ENCODE measurements around the gene CLEC9A.

DNA sequence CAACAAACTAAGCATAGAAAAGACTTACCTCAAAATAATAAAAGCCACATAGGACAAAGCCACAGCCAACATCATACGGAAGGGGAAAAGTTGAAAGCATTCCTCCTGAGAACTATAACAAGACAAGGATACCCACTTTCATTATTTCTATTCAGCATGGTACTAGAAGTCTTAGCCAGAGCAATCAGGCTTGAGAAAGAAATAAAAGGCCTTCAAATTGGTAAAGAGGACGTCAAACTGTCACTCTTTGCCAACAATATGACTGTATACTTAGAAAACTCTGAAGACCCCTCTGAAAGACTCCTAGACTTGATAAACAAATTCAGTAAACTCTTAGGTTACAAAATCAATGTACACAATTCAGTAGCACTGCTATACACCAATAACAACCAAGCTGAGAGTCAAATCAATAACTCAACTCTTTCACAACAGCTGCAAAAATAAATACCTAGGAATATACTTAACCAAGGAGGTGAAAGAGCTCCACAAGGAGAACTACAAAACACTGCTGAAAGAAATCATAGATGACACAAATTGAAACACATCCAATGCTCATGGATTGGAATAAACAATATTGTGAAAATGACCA, 79.9 kb downstream of the CLEC9A start:
- no peak for TF ChIP-seq CTBP1 (IDR thresholded peaks at IDR 0.05; ENCODE audit: borderline replicate concordance)
- no peak for TF ChIP-seq FOXK2 (IDR thresholded peaks at IDR 0.05)
- TF ChIP-seq BHLHE40 (IDR thresholded peaks at IDR 0.05; ENCODE audit: borderline replicate concordance) = no peak
- no peak for TF ChIP-seq SP1 (IDR thresholded peaks at IDR 0.05)
- no peak for TF ChIP-seq NFRKB (IDR thresholded peaks at IDR 0.05)
- no peak for TF ChIP-seq SUZ12 (IDR thresholded peaks at IDR 0.05)
- no peak for TF ChIP-seq FOXA1 (IDR thresholded peaks at IDR 0.05)
- no peak for TF ChIP-seq FOXM1 (IDR thresholded peaks at IDR 0.05; ENCODE audit: borderline replicate concordance)
- no peak for TF ChIP-seq ELF4 (IDR thresholded peaks at IDR 0.05)
- TF ChIP-seq LEF1 (IDR thresholded peaks at IDR 0.05; ENCODE audit: borderline replicate concordance) = no peak
- TF ChIP-seq ARNT (IDR thresholded peaks at IDR 0.05) = no peak
- no peak for TF ChIP-seq L3MBTL2 (conservative IDR thresholded peaks at IDR 0.05)

Measured in HEK293T (cell line).